GM19324 (cell line): ENCODE data around the gene DLGAP1.

ENCODE experiments used
- ATAC-seq: cut with Tn5 transposase; IDR thresholded peaks from one replicate; pipeline ENCODE4 v1.9.1; 2021; ENCODE audit warnings: mild to moderate bottlenecking, moderate library complexity; ENCODE audit not compliant: unreplicated experiment, low FRiP score

DLGAP1 gene

GRCh38 chr18:3877678-3878077, 577.4 kb downstream of the DLGAP1 start:
- no peak for ATAC-seq

- no peak for ATAC-seq
Measured at GRCh38 chr18:3875961-3876360, 579.1 kb downstream of the DLGAP1 start.

DNA sequence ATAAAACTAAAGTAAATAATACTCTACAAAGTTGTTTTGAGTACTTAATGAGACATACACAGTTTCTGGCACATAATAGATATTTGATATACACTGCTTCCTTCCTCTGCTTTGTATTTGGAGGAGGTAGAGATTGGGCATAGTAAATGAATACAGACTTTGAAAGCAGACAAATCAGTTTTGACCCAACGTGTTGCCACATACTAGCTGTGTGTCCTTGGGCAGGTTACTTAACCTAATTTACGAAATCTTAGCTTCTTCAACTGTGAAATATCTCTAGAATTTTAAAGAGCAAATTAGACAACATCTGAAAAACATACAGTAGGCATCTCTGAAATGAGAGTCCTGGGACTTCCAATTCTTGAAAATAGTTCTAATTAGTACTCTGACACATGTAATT, 579.7 kb downstream of the DLGAP1 start:
- ATAC-seq = no peak

DNA sequence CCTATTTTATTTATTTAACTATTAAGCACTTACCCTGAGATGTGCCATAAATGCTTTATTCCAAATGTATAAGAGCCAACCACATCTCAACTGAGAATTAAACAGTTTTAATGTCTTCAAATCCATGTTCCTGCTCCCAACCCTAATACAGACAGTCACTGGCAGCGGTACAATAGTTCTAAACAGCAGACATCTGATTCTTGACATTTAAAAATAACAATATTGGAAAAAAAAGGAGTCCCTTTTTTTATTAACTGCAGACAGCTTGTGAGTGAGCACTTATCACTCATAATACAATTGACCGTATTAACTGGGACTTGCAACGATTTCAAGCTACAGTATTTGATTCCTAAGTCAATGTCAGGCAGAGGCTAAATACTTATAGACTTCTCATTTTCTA, 580.5 kb downstream of the DLGAP1 start:
- no peak for ATAC-seq

- ATAC-seq = no peak
Measured at GRCh38 chr18:3874125-3874524, 581.0 kb downstream of the DLGAP1 start.

DNA sequence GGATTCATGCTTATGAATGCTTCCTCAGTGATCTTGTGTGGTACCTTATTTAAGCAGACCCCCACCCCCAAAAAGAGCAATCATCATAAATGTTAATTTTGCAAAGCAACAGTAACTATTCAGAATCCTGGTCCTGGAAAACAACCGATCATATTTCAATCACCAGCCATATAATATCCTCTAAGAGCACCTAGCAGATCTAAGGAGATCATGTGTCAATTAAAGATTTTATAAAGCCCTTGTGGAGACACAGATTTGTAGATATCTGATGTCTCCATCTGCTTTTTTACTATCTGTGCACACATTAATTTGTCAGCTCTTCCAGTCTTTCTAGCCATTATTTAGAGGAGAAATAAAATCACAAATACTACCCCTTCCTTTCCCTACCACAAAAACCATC, 581.4 kb downstream of the DLGAP1 start:
- ATAC-seq = no peak

- ATAC-seq = no peak
Measured at GRCh38 chr18:3873211-3873610, 581.9 kb downstream of the DLGAP1 start.

- ATAC-seq = no peak
Measured at GRCh38 chr18:3872641-3873040, 582.5 kb downstream of the DLGAP1 start.

- ATAC-seq = no peak
Measured at GRCh38 chr18:3871687-3872086, 583.4 kb downstream of the DLGAP1 start.

DNA sequence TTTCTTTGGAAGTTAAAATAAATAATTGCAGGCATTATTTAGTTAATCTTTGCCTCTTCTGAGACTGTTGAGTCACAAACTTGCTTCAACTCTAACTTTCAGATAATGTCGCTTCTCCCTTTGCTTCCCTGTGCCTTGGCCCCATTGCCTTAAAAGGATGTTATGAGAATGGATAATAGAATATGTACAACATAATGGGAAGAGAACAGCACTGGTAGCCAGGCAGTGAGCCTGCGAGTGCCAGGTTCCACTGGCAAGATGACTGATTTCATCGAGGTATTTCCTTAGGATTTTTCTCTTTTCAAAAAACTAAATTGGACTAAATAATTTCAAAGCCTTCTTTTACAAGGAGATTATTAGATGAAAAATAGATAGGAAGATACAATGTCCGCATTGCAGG, 584.2 kb downstream of the DLGAP1 start:
- no peak for ATAC-seq

GRCh38 chr18:3869848-3870247, 585.3 kb downstream of the DLGAP1 start:
- ATAC-seq = no peak

GRCh38 chr18:3867864-3868311, 587.2 kb downstream of the DLGAP1 start:
- ATAC-seq = no peak

DNA sequence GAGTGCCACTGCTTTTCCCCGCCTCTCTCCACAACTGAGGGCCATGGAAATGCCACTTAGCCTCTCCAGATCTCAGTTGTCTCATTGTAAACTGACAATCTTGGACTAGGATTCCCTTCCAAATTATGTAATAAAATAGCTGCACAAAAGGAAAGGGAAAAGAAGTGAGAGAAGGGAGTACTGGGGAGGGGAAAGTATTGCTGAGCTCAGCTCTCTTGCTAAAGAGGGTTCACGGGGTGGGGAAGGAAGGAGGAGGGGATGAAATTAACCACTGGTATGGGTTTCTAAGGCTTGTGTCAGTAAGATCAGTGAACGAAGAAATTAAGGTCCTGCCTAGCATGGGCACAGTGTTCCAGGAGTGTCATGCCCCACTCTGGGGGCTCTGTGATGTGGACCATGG, 587.9 kb downstream of the DLGAP1 start:
- ATAC-seq = no peak

DNA sequence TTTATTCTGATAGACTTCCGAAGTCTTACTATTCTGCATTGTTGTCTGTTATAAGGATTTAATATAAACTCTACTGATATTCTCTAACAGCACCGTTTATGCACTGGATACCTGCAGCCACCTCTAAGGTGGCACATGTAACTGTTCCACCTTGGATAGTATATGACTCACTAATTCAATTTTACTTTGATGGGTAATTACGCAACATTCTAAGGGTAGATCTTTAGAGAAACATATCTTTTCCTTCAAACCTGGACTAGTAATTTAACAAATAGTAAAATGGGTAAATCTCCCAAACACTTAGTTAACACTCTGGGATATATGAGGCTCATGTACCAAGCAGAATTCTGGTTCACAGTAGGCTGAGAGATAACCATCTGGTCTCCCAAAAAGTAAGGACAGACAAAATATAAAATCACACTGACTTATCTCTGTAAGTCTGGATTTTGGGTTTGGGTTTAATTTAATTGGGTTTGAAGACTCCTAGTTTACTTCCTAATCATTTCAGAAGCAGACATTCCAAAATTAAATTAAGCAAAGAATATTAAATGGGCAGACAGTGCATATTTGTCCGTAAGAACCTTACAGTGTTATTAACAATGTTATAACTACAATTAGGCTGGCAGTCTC, 590.3 kb downstream of the DLGAP1 start:
- no peak for ATAC-seq

DNA sequence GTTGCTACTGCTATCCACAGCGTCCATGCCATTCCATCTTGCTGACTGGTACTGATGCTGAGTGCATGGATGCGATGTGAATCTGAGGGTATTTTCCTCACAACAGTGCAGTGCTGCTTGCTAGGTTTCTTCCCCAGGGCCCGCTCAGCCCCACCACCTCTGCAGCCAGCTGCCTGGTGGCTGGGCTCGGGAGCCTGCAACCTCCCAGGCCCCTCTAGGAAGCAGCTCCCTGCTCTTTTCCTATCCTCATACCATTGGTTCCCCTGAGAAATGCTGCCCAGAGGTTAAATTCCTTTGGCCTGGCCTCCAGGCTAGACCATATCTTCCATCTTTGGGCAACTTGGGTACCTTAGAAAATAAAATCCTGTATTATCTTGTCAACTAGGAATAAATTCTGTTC, 591.5 kb downstream of the DLGAP1 start:
- no peak for ATAC-seq

DNA sequence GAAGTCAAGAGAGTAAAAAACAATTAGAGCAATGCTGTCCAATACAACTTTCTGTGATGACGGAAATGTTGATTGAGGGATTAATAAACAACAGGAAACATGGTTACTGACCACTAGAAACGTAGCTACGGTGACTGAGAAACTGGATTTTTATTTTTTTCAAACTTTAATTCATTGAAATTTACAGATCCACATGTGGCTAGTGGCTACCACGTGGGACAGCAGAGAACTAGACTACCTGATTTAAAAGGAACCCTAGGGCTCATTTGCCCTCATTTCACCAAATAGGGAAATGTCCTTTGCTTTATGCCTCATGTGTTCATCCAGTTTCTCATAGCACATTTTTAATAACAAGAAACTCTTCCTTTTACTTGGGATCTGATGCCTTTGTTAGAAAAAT, 592.1 kb downstream of the DLGAP1 start:
- no peak for ATAC-seq

DNA sequence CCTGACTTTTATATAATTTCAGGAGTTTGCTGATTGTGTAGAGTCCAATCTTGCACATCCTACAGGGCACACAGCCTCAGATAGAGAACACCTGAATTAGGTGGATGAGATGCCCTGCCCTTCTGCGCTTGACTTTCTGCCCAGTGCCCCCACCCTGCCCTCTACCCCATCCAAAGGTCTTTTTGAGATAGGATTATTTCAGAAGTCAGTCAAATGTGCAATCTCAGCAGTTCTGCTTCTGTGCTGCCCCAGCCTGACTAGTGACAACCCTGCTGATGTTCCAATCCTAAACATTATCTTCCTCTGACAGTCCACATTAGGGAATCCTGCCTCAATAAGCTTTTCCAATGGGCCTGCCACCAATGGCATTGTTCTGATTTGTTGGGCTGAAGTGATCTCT, 593.6 kb downstream of the DLGAP1 start:
- no peak for ATAC-seq

DNA sequence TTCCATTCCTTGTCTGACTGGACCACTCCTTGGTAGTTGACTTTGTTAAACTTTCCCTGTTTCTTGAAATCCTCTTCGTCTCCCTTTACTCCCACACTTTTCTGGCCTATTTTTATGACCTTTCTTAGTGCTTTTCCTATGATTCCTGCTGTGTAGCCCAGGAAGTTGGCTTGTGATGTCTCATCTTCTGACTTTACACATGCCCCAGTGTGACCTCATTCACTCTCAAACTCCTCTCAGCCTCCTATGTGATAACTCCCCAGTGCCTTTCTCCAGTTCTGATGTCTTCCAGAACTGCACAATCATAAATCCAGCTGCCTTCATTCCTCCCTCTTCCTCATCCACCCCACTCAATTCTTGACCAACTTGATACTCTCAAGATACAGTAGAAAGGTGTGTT, 597.6 kb downstream of the DLGAP1 start:
- no peak for ATAC-seq

DNA sequence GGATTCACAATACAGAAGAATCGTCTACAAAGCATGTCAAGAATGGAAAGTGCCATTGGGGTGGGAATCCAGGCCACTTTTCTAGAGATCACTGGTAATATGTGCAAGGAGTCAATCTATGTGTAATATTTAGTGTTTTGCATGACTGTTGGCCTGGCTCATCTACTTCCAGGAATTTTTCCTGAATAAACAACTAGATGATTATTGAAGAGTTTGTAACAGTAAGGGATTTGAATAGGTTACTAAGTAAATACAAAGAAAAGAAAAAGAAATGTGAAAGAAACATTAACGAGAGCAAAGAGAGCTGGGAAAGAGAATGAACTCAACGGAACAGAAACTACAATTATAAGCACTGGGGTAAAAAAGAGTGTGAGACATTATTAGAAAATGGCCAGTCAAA, 599.1 kb downstream of the DLGAP1 start:
- no peak for ATAC-seq

DNA sequence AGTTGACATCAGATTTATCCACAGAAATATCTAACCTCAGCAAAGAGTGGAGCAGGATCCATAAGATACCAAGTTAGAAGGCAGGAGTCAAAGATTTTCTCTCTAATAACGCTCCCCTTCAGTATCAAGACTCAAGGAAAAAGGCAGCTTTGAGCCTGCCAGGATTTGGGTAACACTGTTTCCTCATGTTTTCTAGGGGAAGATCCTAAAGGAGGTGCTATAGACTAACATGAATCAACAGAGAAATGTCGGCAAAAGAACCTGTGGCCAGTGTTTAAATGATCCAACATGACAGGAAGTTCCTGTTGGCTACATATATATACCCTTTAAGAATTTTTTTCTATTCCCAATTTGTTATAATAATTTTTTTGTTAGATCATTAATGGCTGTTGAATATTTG, 602.8 kb downstream of the DLGAP1 start:
- ATAC-seq = no peak

GRCh38 chr18:3851159-3851558, 603.9 kb downstream of the DLGAP1 start:
- no peak for ATAC-seq

DNA sequence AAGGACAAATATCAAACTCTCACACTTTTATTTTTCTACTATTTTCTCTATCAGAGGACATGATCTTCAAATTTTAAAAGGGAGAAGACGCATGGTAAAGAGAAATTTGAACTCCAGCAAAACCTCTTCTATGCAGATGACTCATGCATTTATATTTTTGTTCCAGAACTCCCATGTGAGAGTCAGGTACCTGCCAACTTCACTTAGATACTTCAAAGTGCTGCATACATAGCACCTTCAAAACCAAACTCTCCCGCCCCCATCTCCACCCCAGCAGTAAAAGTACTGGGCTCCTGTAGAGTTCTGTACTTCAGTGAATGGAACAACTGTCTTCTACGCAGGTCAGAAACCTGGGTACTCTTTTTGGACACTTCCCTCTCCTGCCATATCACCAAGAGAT, 606.8 kb downstream of the DLGAP1 start:
- no peak for ATAC-seq

DNA sequence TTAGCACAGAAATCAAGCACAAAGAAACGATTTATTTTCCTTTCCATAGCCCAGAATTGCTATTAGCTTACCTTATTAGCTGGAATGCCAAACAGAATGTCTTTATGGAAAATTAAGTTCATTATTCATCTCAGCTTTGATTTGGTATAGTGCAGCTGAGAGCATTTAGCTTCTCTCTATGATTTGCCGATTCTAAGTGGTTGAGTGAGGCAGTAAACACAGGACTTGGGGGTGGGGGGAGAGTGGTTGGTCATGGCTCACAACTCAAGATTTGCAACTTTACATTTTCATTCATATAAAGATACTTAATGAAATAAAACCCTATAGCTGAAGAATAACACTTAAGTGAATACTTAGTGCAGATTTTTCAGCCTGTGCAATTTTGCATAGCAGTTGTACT, 609.9 kb downstream of the DLGAP1 start:
- no peak for ATAC-seq
